GM23338 (cell line): Measurements from ENCODE around the gene MEGF11.

ENCODE experiments used
- EZH2 ChIP-seq: fragments of 200-600 bp; sonication (generic); IDR thresholded peaks from one replicate; pipeline ENCODE4 v1.8.0; 2017; ENCODE audit warnings: antibody characterized with exemption, mild to moderate bottlenecking, low read depth; ENCODE audit not compliant: unreplicated experiment
- EZH2phosphoT487 ChIP-seq: fragments of 200-600 bp; sonication (generic); IDR thresholded peaks from one replicate; pipeline ENCODE4 v1.8.1; 2018; ENCODE audit warnings: antibody characterized with exemption; ENCODE audit not compliant: unreplicated experiment
- POLR2AphosphoS5 ChIP-seq: IDR thresholded peaks from 2 replicates; pipeline ENCODE4 v1.6.1; 2016; ENCODE audit warnings: antibody characterized with exemption, low read depth
- ZNF114 ChIP-seq: fragments of 250-450 bp; sonication (Bioruptor Pico); IDR thresholded peaks from 2 replicates; pipeline ENCODE4 v1.5.0; 2020; ENCODE audit warnings: mild to moderate bottlenecking, moderate library complexity
- TF ChIP-seq, protein P1 (sequence below), 2 experiments: fragments of 200-600 bp in 1 of 2; sonication (generic) in 1 of 2; conservative IDR thresholded peaks; 2 replicates each; pipeline versions ENCODE4 v1.5.1 to v1.6.1; 2016 to 2017; ENCODE audit warnings: antibody characterized with exemption in 2 of 2, low read depth in 2 of 2, mild to moderate bottlenecking in 2 of 2, moderate library complexity in 1 of 2
- TF ChIP-seq, protein P2 (sequence below): IDR thresholded peaks from one replicate; pipeline ENCODE4 v1.6.1; 2018; ENCODE audit warnings: antibody characterized with exemption; ENCODE audit not compliant: unreplicated experiment
- TF ChIP-seq, protein P3 (sequence below): IDR thresholded peaks from 2 replicates; pipeline ENCODE4 v1.6.1; 2016; ENCODE audit warnings: antibody characterized with exemption

DNA sequence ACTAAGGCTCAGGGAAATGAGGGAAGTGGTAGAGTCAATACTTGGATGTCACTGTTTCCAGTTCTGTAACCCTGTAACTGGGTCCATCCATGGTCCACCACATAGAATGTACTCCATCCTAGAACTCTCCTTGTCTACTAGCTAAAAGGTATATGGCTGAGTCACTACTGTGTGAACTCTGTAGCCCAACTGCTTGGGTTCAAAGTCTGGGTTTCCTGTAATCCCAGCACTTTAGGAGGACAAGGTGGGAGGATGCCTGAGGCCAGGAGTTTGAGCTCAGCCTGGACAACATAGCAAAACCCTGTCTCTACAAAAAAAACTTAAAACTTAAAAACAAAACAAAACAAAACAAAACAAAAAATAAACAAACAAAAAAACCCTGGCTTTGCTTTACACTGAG is 34.5 kb upstream of the MEGF11 start:
- TF ChIP-seq, protein P1, sequence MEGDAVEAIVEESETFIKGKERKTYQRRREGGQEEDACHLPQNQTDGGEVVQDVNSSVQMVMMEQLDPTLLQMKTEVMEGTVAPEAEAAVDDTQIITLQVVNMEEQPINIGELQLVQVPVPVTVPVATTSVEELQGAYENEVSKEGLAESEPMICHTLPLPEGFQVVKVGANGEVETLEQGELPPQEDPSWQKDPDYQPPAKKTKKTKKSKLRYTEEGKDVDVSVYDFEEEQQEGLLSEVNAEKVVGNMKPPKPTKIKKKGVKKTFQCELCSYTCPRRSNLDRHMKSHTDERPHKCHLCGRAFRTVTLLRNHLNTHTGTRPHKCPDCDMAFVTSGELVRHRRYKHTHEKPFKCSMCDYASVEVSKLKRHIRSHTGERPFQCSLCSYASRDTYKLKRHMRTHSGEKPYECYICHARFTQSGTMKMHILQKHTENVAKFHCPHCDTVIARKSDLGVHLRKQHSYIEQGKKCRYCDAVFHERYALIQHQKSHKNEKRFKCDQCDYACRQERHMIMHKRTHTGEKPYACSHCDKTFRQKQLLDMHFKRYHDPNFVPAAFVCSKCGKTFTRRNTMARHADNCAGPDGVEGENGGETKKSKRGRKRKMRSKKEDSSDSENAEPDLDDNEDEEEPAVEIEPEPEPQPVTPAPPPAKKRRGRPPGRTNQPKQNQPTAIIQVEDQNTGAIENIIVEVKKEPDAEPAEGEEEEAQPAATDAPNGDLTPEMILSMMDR (conservative IDR thresholded peaks at IDR 0.05; ENCODE audit: low read depth in 2 of 2): no peak
- no peak for TF ChIP-seq EZH2
- no peak for TF ChIP-seq ZNF114
- no peak for TF ChIP-seq EZH2phosphoT487
- TF ChIP-seq, protein P2, sequence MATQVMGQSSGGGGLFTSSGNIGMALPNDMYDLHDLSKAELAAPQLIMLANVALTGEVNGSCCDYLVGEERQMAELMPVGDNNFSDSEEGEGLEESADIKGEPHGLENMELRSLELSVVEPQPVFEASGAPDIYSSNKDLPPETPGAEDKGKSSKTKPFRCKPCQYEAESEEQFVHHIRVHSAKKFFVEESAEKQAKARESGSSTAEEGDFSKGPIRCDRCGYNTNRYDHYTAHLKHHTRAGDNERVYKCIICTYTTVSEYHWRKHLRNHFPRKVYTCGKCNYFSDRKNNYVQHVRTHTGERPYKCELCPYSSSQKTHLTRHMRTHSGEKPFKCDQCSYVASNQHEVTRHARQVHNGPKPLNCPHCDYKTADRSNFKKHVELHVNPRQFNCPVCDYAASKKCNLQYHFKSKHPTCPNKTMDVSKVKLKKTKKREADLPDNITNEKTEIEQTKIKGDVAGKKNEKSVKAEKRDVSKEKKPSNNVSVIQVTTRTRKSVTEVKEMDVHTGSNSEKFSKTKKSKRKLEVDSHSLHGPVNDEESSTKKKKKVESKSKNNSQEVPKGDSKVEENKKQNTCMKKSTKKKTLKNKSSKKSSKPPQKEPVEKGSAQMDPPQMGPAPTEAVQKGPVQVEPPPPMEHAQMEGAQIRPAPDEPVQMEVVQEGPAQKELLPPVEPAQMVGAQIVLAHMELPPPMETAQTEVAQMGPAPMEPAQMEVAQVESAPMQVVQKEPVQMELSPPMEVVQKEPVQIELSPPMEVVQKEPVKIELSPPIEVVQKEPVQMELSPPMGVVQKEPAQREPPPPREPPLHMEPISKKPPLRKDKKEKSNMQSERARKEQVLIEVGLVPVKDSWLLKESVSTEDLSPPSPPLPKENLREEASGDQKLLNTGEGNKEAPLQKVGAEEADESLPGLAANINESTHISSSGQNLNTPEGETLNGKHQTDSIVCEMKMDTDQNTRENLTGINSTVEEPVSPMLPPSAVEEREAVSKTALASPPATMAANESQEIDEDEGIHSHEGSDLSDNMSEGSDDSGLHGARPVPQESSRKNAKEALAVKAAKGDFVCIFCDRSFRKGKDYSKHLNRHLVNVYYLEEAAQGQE: no peak
- TF ChIP-seq POLR2AphosphoS5: no peak
- TF ChIP-seq, protein P3, sequence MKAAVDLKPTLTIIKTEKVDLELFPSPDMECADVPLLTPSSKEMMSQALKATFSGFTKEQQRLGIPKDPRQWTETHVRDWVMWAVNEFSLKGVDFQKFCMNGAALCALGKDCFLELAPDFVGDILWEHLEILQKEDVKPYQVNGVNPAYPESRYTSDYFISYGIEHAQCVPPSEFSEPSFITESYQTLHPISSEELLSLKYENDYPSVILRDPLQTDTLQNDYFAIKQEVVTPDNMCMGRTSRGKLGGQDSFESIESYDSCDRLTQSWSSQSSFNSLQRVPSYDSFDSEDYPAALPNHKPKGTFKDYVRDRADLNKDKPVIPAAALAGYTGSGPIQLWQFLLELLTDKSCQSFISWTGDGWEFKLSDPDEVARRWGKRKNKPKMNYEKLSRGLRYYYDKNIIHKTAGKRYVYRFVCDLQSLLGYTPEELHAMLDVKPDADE: no peak
